A549 (cell line): Measurements from ENCODE around the gene LMNTD1. TPM values are rescaled to one million over a fixed set of nuclear protein-coding genes. Genes with fewer than 3 reads are reported as not detected.

ENCODE experiments used
- ATAC-seq, 2 experiments: fragments of 200-7000 bp in 1 of 2; fragments of >200 bp in 1 of 2; cut with Nextera tagmentation in 1 of 2; cut with Tn5 transposase in 1 of 2; 3 replicates each; pipeline versions ENCODE4 v1.8.0 to v1.9.1; 2018 to 2020; ENCODE audit warnings: mild to moderate bottlenecking in 1 of 2, moderate library complexity in 1 of 2
- CTCF ChIA-PET: fragments of 300-600 bp; sonication (Branson Sonifier 250); formaldehyde crosslinking; extraction: SDS; loops from one replicate; lab custom pipeline; 2021; ENCODE audit warnings: antibody characterized with exemption, inconsistent platforms; lab: Yijun Ruan, JAX
- POLR2A ChIA-PET: fragments of 350-600 bp; formaldehyde crosslinking; extraction: SDS; loops from one replicate; lab custom pipeline; 2021; ENCODE audit warnings: antibody characterized with exemption, inconsistent platforms; lab: Yijun Ruan, JAX
- DNase-seq, 2 experiments: peaks; one replicate each; pipeline versions ENCODE4 v3.0.0 to v3.0.0-alpha.2; 2011 to 2016; ENCODE audit warnings: low read depth in 1 of 2, low spot score in 1 of 2
- FAIRE-seq: peaks from 2 replicates; lab custom pipeline; 2011; peaks lifted over from hg19 to GRCh38; lab: Jason Lieb, UNC
- H3K27ac ChIP-seq, 2 experiments: fragments of >200 bp; sonication (Bioruptor Twin); formaldehyde crosslinking; 3 replicates each; pipeline ENCODE4 v1.5.1; 2016 to 2017
- H3K4me1 ChIP-seq: fragments of >200 bp; sonication (Bioruptor Twin); formaldehyde crosslinking; 3 replicates; pipeline ENCODE4 v1.6.1; 2016
- H3K4me2 ChIP-seq: fragments of >200 bp; sonication (Bioruptor Twin); formaldehyde crosslinking; 3 replicates; pipeline ENCODE4 v1.6.1; 2016
- H3K4me3 ChIP-seq: fragments of >200 bp; sonication (Bioruptor Twin); formaldehyde crosslinking; 3 replicates; pipeline ENCODE4 v1.5.1; 2016
- H3K9me3 ChIP-seq: fragments of >200 bp; sonication (Bioruptor Twin); formaldehyde crosslinking; 3 replicates; pipeline ENCODE4 v1.6.1; 2016
- BCL3 ChIP-seq: fragments of >200 bp; sonication (Bioruptor Twin); formaldehyde crosslinking; IDR thresholded peaks from 3 replicates; pipeline ENCODE4 v1.6.1; 2016
- CHD2 ChIP-seq: fragments of 150-350 bp; IDR thresholded peaks from 2 replicates; pipeline ENCODE4 v1.6.1; 2014; ENCODE audit warnings: low read length; ENCODE audit not compliant: partially characterized antibody
- E2F6 ChIP-seq: IDR thresholded peaks from 2 replicates; pipeline ENCODE4 v1.6.1; 2012; ENCODE audit warnings: low read depth, borderline replicate concordance
- ELK1 ChIP-seq: fragments of 150-350 bp; IDR thresholded peaks from 2 replicates; pipeline ENCODE4 v1.6.1; 2014; ENCODE audit warnings: low read depth, mild to moderate bottlenecking, low read length
- ESRRA ChIP-seq: fragments of 150-350 bp; IDR thresholded peaks from 2 replicates; pipeline ENCODE4 v1.6.1; 2014; ENCODE audit warnings: mild to moderate bottlenecking, low read length, borderline replicate concordance
- FOSB ChIP-seq: fragments of 250-450 bp; sonication (Bioruptor Pico); IDR thresholded peaks from 2 replicates; pipeline ENCODE4 v1.5.0; 2020; ENCODE audit warnings: mild to moderate bottlenecking, moderate library complexity
- FOSL2 ChIP-seq, 2 experiments: fragments of 450-650 bp in 1 of 2; fragments of >200 bp in 1 of 2; sonication (Bioruptor Twin) in 1 of 2; formaldehyde crosslinking; IDR thresholded peaks; 2 replicates each; pipeline versions ENCODE4 v1.5.0 to v1.6.1; 2016 to 2020; ENCODE audit warnings: mild to moderate bottlenecking in 1 of 2, moderate library complexity in 1 of 2
- HOXB13 ChIP-seq: fragments of 250-450 bp; sonication (Bioruptor Pico); IDR thresholded peaks from 2 replicates; pipeline ENCODE4 v1.5.0; 2020; ENCODE audit warnings: low read depth, mild to moderate bottlenecking, moderate library complexity
- JUN ChIP-seq, 2 experiments: fragments of >200 bp; sonication (Bioruptor Twin); formaldehyde crosslinking; IDR thresholded peaks; 2 replicates in 1 of 2; 3 replicates in 1 of 2; pipeline ENCODE4 v1.6.1; 2016 to 2017
- JUNB ChIP-seq: fragments of >200 bp; sonication (Bioruptor Twin); formaldehyde crosslinking; IDR thresholded peaks from 2 replicates; pipeline ENCODE4 v1.6.1; 2016
- MAX ChIP-seq: IDR thresholded peaks from 2 replicates; pipeline ENCODE4 v1.6.1; 2012
- NFE2L2 ChIP-seq: fragments of 150-350 bp; conservative IDR thresholded peaks from 2 replicates; pipeline ENCODE4 v1.6.1; 2014; ENCODE audit warnings: low read length
- PBX3 ChIP-seq: IDR thresholded peaks from 2 replicates; pipeline ENCODE4 v1.6.1; 2012
- POLR2A ChIP-seq: IDR thresholded peaks from 2 replicates; pipeline ENCODE4 v1.6.1; 2012; ENCODE audit warnings: mild to moderate bottlenecking, low read length
- POLR2AphosphoS2 ChIP-seq: conservative IDR thresholded peaks from 2 replicates; pipeline ENCODE4 v1.6.1; 2012; ENCODE audit warnings: low read length, improper control_type of control experiment, inconsistent platforms
- RAD21 ChIP-seq, 2 experiments: fragments of >200 bp in 1 of 2; sonication (Bioruptor Twin) in 1 of 2; formaldehyde crosslinking in 1 of 2; IDR thresholded peaks in 1 of 2; conservative IDR thresholded peaks in 1 of 2; 2 replicates in 1 of 2; 3 replicates in 1 of 2; pipeline ENCODE4 v1.6.1; 2012 to 2018; ENCODE audit warnings: inconsistent platforms in 1 of 2
- RARB ChIP-seq: fragments of 250-450 bp; sonication (Bioruptor Pico); IDR thresholded peaks from 2 replicates; pipeline ENCODE4 v1.8.0; 2021; ENCODE audit warnings: mild to moderate bottlenecking, moderate library complexity
- RCOR1 ChIP-seq: fragments of 150-350 bp; IDR thresholded peaks from 2 replicates; pipeline ENCODE4 v1.6.1; 2014; ENCODE audit warnings: antibody characterized with exemption, low read length, low read depth
- RNF2 ChIP-seq: fragments of 200-600 bp; sonication (generic); IDR thresholded peaks from 2 replicates; pipeline ENCODE4 v1.6.1; 2016; ENCODE audit warnings: low read depth, mild to moderate bottlenecking, antibody characterized with exemption, moderate library complexity, borderline replicate concordance
- SMC3 ChIP-seq: fragments of >200 bp; sonication (Bioruptor Twin); formaldehyde crosslinking; IDR thresholded peaks from 3 replicates; pipeline ENCODE4 v1.6.1; 2018; ENCODE audit warnings: inconsistent platforms
- TFCP2L1 ChIP-seq: fragments of 250-450 bp; sonication (Bioruptor Pico); IDR thresholded peaks from 2 replicates; pipeline ENCODE4 v1.5.0; 2021; ENCODE audit warnings: mild to moderate bottlenecking
- TP53 ChIP-seq: fragments of 250-450 bp; sonication (Bioruptor Pico); IDR thresholded peaks from 2 replicates; pipeline ENCODE4 v1.5.0; 2021; ENCODE audit warnings: mild to moderate bottlenecking, moderate library complexity
- ZFP36 ChIP-seq: fragments of 450-650 bp; IDR thresholded peaks from 2 replicates; pipeline ENCODE4 v1.6.1; 2014; ENCODE audit warnings: borderline replicate concordance; ENCODE audit not compliant: partially characterized antibody
- ZNF302 ChIP-seq: fragments of 250-450 bp; sonication (Bioruptor Pico); IDR thresholded peaks from 2 replicates; pipeline ENCODE4 v1.9.0; 2021; ENCODE audit warnings: inconsistent platforms, mild to moderate bottlenecking, moderate library complexity
- ZSCAN20 ChIP-seq: fragments of 250-450 bp; sonication (Bioruptor Pico); IDR thresholded peaks from 2 replicates; pipeline ENCODE4 v1.8.0; 2022; ENCODE audit warnings: mild to moderate bottlenecking, moderate library complexity
- WGBS: methylation state at CpG from one replicate; pipeline ENCODE4 v1.1.6; 2017; ENCODE audit errors: missing lambda C conversion rate; 5-methylcytosine and 5-hydroxymethylcytosine counted together
- polyA plus RNA-seq, 4 experiments: library from polyadenylated mRNA; depleted of rRNA in 3 of 4; stranded (reverse); fragments of >200 nt; fragmentation: RNase III in 1 of 4; extraction: RNeasy Plus Mini Kit Qiagen cat#74134 plus additional on column Dnase treatment in 1 of 4; gene quantifications; 2 replicates in 3 of 4; 3 replicates in 1 of 4; pipeline ENCODE4 v1.2.3, GENCODE V29; 2011 to 2017

LMNTD1 gene
- polyA plus RNA-seq, 2 of the 4 experiments (the other 2 are of a cell fraction) = not detected

GRCh38 chr12:25495331-25496097 lies 57.6 kb downstream of the LMNTD1 start:
- peak in 1 of 2 experiments; percentile 37 for DNase-seq
- ChIA-PET POLR2A (no interaction called here), CTCF (no interaction called here)
- Histone ChIP-seq H3K4me1 (peaks cover 11% of the 10 kb centered on the region; the same call in 1 of the 3 replicates), H3K27ac (no peak overlapping the region), H3K4me3 (no peak overlapping the region), H3K9me3 (peaks cover 7% of the 10 kb centered on the region; the same call in 2 of the 3 replicates), H3K4me2 (peak overlapping the region; percentile 12; the same call in 1 of the 3 replicates)
- peak; percentile 28 for FAIRE-seq
- no peak for TF ChIP-seq NFE2L2
- TF ChIP-seq PBX3 = no peak
- TF ChIP-seq CHD2 = no peak
- TF ChIP-seq JUNB = no peak
- no peak for TF ChIP-seq TFCP2L1 (CRISPR knock-in tag)
- no peak for TF ChIP-seq FOSB
- no peak for TF ChIP-seq ZNF302 (CRISPR knock-in tag)
- TF ChIP-seq TP53 (CRISPR knock-in tag) = no peak
- no peak for TF ChIP-seq RNF2
- TF ChIP-seq ESRRA = no peak
- no peak for TF ChIP-seq MAX
- WGBS = 37% methylated on average over 1 of the region's 1 CpG
- ATAC-seq = peak; percentile 62 to 82; a peak in 4 of 6 replicates

GRCh38 chr12:25494926-25495325 lies 58.2 kb downstream of the LMNTD1 start:
- H3K27ac ChIP-seq = no peak overlapping the region
- peaks cover 11% of the 10 kb centered on the region; the same call in 1 of the 3 replicates for H3K4me1 ChIP-seq
- 16% methylated on average over 2 of the region's 2 CpGs for WGBS
- H3K9me3 ChIP-seq = peaks cover 7% of the 10 kb centered on the region; the same call in 2 of the 3 replicates
- DNase-seq (no peak), ATAC-seq (no peak), FAIRE-seq (no peak)
- POLR2A ChIA-PET = no interaction called here
- no peak overlapping the region for H3K4me2 ChIP-seq
- CTCF ChIA-PET = no interaction called here
- TF ChIP-seq ZFP36 = no peak
- TF ChIP-seq POLR2AphosphoS2 = no peak
- H3K4me3 ChIP-seq = no peak overlapping the region

GRCh38 chr12:25493682-25494081 lies 59.4 kb downstream of the LMNTD1 start:
- ChIA-PET CTCF (no interaction called here), POLR2A (no interaction called here)
- Histone ChIP-seq H3K4me1 (peaks cover 11% of the 10 kb centered on the region; the same call in 1 of the 3 replicates), H3K4me3 (no peak overlapping the region), H3K9me3 (peaks cover 4% of the 10 kb centered on the region; the same call in 2 of the 3 replicates), H3K4me2 (no peak overlapping the region), H3K27ac (no peak overlapping the region)
- DNase-seq (no peak), FAIRE-seq (no peak), ATAC-seq (no peak)
- 29% methylated on average over 3 of the region's 3 CpGs for WGBS
- no peak for TF ChIP-seq JUNB
- TF ChIP-seq FOSL2 (IDR thresholded peaks at IDR 0.05) = no peak
- no peak for TF ChIP-seq FOSL2 (CRISPR knock-in tag; IDR thresholded peaks at IDR 0.05)
- TF ChIP-seq NFE2L2 = no peak
- no peak for TF ChIP-seq TFCP2L1 (CRISPR knock-in tag)
- no peak for TF ChIP-seq ESRRA
- no peak for TF ChIP-seq E2F6
- no peak for TF ChIP-seq RAD21 (conservative IDR thresholded peaks at IDR 0.05 in 1 of 2, IDR thresholded peaks at IDR 0.05 in 1 of 2)
- no peak for TF ChIP-seq JUN (IDR thresholded peaks at IDR 0.05)
- TF ChIP-seq RCOR1 = no peak
- TF ChIP-seq ZSCAN20 = no peak
- no peak for TF ChIP-seq SMC3
- TF ChIP-seq POLR2A = no peak
- no peak for TF ChIP-seq POLR2AphosphoS2
- no peak for TF ChIP-seq HOXB13
- TF ChIP-seq BCL3 = no peak
- no peak for TF ChIP-seq TP53 (CRISPR knock-in tag)
- TF ChIP-seq RARB (CRISPR knock-in tag) = no peak
- no peak for TF ChIP-seq ELK1
